K562 (cell line): Measurements from ENCODE around the gene MMP11. TPM values are rescaled to one million over a fixed set of nuclear protein-coding genes. Genes with fewer than 3 reads are reported as not detected.

Experiments used
- ATAC-seq: fragments of 200-7000 bp; cut with Tn5 transposase; 3 replicates; pipeline ENCODE4 v1.9.1; 2020; ENCODE audit warnings: moderate library complexity
- BruUV-seq: library from RNA; stranded (reverse); fragments of 400-500 nt; replicated peaks from 2 replicates; lab custom pipeline; 2021; lab: Mats Ljungman, UMichigan
- CTCF ChIA-PET: fragments of 300-600 bp; formaldehyde crosslinking; extraction: SDS; loops from one replicate; lab custom pipeline; 2021; ENCODE audit warnings: low intra/inter-chr PET ratio; lab: Yijun Ruan, JAX
- POLR2A ChIA-PET: fragments of 300-600, 350-650 bp; sonication (Branson Sonifier 250); formaldehyde crosslinking; extraction: SDS; loops from one replicate; lab custom pipeline; 2021; ENCODE audit warnings: antibody characterized with exemption, inconsistent platforms; lab: Yijun Ruan, JAX
- DNase-seq, 4 experiments: peaks; one replicate each; pipeline versions ENCODE4 v3.0.0 to v3.0.0-alpha.2; 2011 to 2018; ENCODE audit warnings: low spot score in 3 of 4, mixed read lengths in 3 of 4; ENCODE audit errors: extremely low read depth in 1 of 4
- FAIRE-seq: peaks from 2 replicates; lab custom pipeline; 2011; peaks lifted over from hg19 to GRCh38; lab: Jason Lieb, UNC
- H2AFZ ChIP-seq: 2 replicates; pipeline ENCODE4 v1.6.0; 2011; ENCODE audit warnings: low read depth, low read length, control low read depth, inconsistent platforms
- H3K27ac ChIP-seq: fragments of 200-600 bp; 3 replicates; pipeline ENCODE4 v1.8.0; 2011; ENCODE audit warnings: low read depth, mild to moderate bottlenecking, control low read depth, inconsistent platforms, low read length, moderate library complexity, mixed read lengths; ENCODE audit errors: extremely low read depth
- H3K27me3 ChIP-seq, 2 experiments: fragments of 300-600 bp in 1 of 2; 2 replicates in 1 of 2; 3 replicates in 1 of 2; pipeline versions ENCODE4 v1.6.0 to v1.8.0; 2011; ENCODE audit warnings: inconsistent platforms in 2 of 2, low read length in 2 of 2, mild to moderate bottlenecking in 1 of 2, mixed read lengths in 1 of 2, moderate library complexity in 1 of 2; ENCODE audit not compliant: control insufficient read depth in 2 of 2, insufficient read depth in 2 of 2
- H3K36me3 ChIP-seq: fragments of 300-600 bp; 3 replicates; pipeline ENCODE4 v1.8.0; 2011; ENCODE audit warnings: mild to moderate bottlenecking, low read length, inconsistent platforms; ENCODE audit not compliant: control insufficient read depth, insufficient read depth
- H3K4me1 ChIP-seq, 2 experiments: fragments of 200-600 bp in 1 of 2; replicated peaks in 1 of 2; 2 replicates in 1 of 2; 3 replicates in 1 of 2; pipeline versions ENCODE4 v1.5.1 to v1.8.0; 2011; ENCODE audit warnings: inconsistent platforms in 2 of 2, low read length in 2 of 2, mild to moderate bottlenecking in 1 of 2, mixed read lengths in 1 of 2, moderate library complexity in 1 of 2; ENCODE audit not compliant: control insufficient read depth in 2 of 2, insufficient read depth in 2 of 2
- H3K4me2 ChIP-seq: 2 replicates; pipeline ENCODE4 v1.6.1; 2011; ENCODE audit warnings: low read length, control low read depth, inconsistent platforms, mixed read lengths; ENCODE audit not compliant: insufficient read depth
- H3K4me3 ChIP-seq: fragments of 200-600 bp; sonication (generic), shearing (Covaris generic); 2 replicates; pipeline ENCODE4 v1.5.1; 2016; ENCODE audit warnings: control low read depth, inconsistent platforms
- H3K79me2 ChIP-seq: fragments of 200-600 bp; 3 replicates; pipeline ENCODE4 v1.8.0; 2011; ENCODE audit warnings: low read length, inconsistent platforms; ENCODE audit not compliant: control insufficient read depth, insufficient read depth
- H3K9ac ChIP-seq, 2 experiments: 2 replicates each; pipeline versions ENCODE4 v1.6.0 to v1.6.1; 2011; ENCODE audit warnings: low read depth in 2 of 2, low read length in 2 of 2, control low read depth in 1 of 2, inconsistent platforms in 1 of 2, mild to moderate bottlenecking in 1 of 2, mixed read lengths in 1 of 2; ENCODE audit not compliant: insufficient read depth in 1 of 2
- H3K9me1 ChIP-seq: one replicate; pipeline ENCODE4 v1.6.0; 2011; ENCODE audit warnings: inconsistent platforms, mild to moderate bottlenecking, low read length, moderate library complexity; ENCODE audit not compliant: control insufficient read depth, insufficient read depth
- H3K9me3 ChIP-seq: replicated peaks from 2 replicates; pipeline ENCODE4 v1.5.1; 2011; ENCODE audit warnings: low read depth, low read length, inconsistent platforms; ENCODE audit not compliant: control insufficient read depth, insufficient read depth
- H4K20me1 ChIP-seq: replicated peaks from 2 replicates; pipeline ENCODE4 v1.6.1; 2011; ENCODE audit warnings: low read length, inconsistent platforms, mixed read lengths; ENCODE audit not compliant: control insufficient read depth, insufficient read depth
- FOXP1 ChIP-seq: sonication (generic); formaldehyde crosslinking; IDR thresholded peaks from 2 replicates; pipeline ENCODE4 v1.8.0; 2022; ENCODE audit warnings: mild to moderate bottlenecking, missing genetic modification reagents
- HIVEP1 ChIP-seq: fragments of 250-450 bp; sonication (Bioruptor Pico); IDR thresholded peaks from 2 replicates; pipeline ENCODE4 v1.4.0; 2020; ENCODE audit warnings: mild to moderate bottlenecking
- MAFG ChIP-seq: fragments of 450-650 bp; conservative IDR thresholded peaks from 2 replicates; pipeline ENCODE4 v1.6.1; 2016; ENCODE audit warnings: missing genetic modification characterization, missing compliant biosample characterization
- MEF2D ChIP-seq: conservative IDR thresholded peaks from 2 replicates; pipeline ENCODE4 v1.6.1; 2016; ENCODE audit warnings: low read depth, missing genetic modification characterization, missing compliant biosample characterization
- MTF1 ChIP-seq: fragments of 250-450 bp; sonication (Bioruptor Pico); IDR thresholded peaks from 2 replicates; pipeline ENCODE4 v1.9.0; 2021; ENCODE audit warnings: moderate library complexity, mild to moderate bottlenecking, inconsistent platforms, borderline replicate concordance
- SMARCB1 ChIP-seq: IDR thresholded peaks from 2 replicates; pipeline ENCODE4 v1.6.1; 2011; ENCODE audit warnings: improper control_type of control experiment, low read depth; ENCODE audit not compliant: insufficient read length
- TRIM24 ChIP-seq, 2 experiments: fragments of 450-650 bp; IDR thresholded peaks; 2 replicates each; pipeline ENCODE4 v1.6.1; 2016
- ZKSCAN3 ChIP-seq: fragments of 250-450 bp; sonication (Bioruptor Pico); IDR thresholded peaks from 2 replicates; pipeline ENCODE4 v1.4.0; 2020
- ZNF175 ChIP-seq: fragments of 200-800 bp; sonication (Bioruptor generic); IDR thresholded peaks from 2 replicates; pipeline ENCODE4 v1.6.1; 2016; ENCODE audit warnings: low read depth, mild to moderate bottlenecking, missing genetic modification characterization, missing compliant biosample characterization
- ZNF444 ChIP-seq: fragments of 250-450 bp; sonication (Bioruptor Pico); IDR thresholded peaks from 2 replicates; pipeline ENCODE4 v1.4.0; 2020; ENCODE audit warnings: mild to moderate bottlenecking, moderate library complexity
- WGBS: fragments of 100-300 bp; shearing (Covaris generic); methylation state at CpG from one replicate; pipeline ENCODE4 v1.1.6; 2016; ENCODE audit warnings: low coverage, mixed read lengths; ENCODE audit not compliant: insufficient coverage; ENCODE audit errors: missing lambda C conversion rate; 5-methylcytosine and 5-hydroxymethylcytosine counted together
- in situ Hi-C: fragments of 300-500 bp; cut with MboI; formaldehyde crosslinking; loops from 4 replicates; pipeline ENCODE4 v1.15.0; 2018; ENCODE audit warnings: inconsistent platforms, mixed read lengths
- intact Hi-C: fragments of 100-400 bp; cut with micrococcal nuclease; formaldehyde crosslinking; loops from 2 replicates; pipeline ENCODE4 v1.14.2; 2022
- polyA plus RNA-seq, 8 experiments: library from polyadenylated mRNA; depleted of rRNA in 4 of 8; stranded (reverse) in 5 of 8; unstranded in 3 of 8; fragments of >200 nt; fragmentation: Nextera tagmentation in 2 of 8; fragmentation: Illumina TruSeq in 1 of 8; extraction: Ambion mirVana in 2 of 8; extraction: Trizol in 1 of 8; gene quantifications; 2 replicates each; pipeline versions ENCODE4 v1.2.1 to v1.2.3, GENCODE V29; 2011 to 2014; ENCODE audit warnings: inconsistent platforms in 1 of 8, missing spikeins in 1 of 8
- total RNA-seq, 7 experiments: library from RNA; depleted of rRNA in 6 of 7; stranded (reverse); fragments of >200 nt in 6 of 7; fragmentation: Illumina TruSeq in 2 of 7; extraction: Trizol in 2 of 7; gene quantifications; 2 replicates each; pipeline versions ENCODE4 v1.2.1 to v1.2.3, GENCODE V29; 2011 to 2021; ENCODE audit warnings: low replicate concordance in 1 of 7
- TF ChIP-seq, protein P1 (sequence below): fragments of 250-450 bp; sonication (Bioruptor Pico); IDR thresholded peaks from 2 replicates; pipeline ENCODE4 v1.5.0; 2021; ENCODE audit warnings: mild to moderate bottlenecking, borderline replicate concordance
- TF ChIP-seq, protein P2 (sequence below): fragments of 450-650 bp; IDR thresholded peaks from 2 replicates; pipeline ENCODE4 v1.6.1; 2016; ENCODE audit warnings: antibody characterized with exemption
- TF ChIP-seq, protein P3 (sequence below), 3 experiments: IDR thresholded peaks in 2 of 3; conservative IDR thresholded peaks in 1 of 3; 2 replicates each; pipeline ENCODE4 v1.5.1; 2011 to 2012; ENCODE audit warnings: low read length in 3 of 3, mild to moderate bottlenecking in 3 of 3, control low read depth in 2 of 3, improper control_type of control experiment in 1 of 3, inconsistent platforms in 1 of 3, low read depth in 1 of 3, mixed read lengths in 1 of 3, moderate library complexity in 1 of 3; ENCODE audit not compliant: insufficient read depth in 2 of 3

The MMP11 gene
- total and polyA plus RNA-seq, 9 of the 15 experiments (the other 6 are each of a cell fraction or from before 2014, with no cell fraction given) = 0.14 to 1.8 (median 1.1) TPM; not detected in 2

DNA sequence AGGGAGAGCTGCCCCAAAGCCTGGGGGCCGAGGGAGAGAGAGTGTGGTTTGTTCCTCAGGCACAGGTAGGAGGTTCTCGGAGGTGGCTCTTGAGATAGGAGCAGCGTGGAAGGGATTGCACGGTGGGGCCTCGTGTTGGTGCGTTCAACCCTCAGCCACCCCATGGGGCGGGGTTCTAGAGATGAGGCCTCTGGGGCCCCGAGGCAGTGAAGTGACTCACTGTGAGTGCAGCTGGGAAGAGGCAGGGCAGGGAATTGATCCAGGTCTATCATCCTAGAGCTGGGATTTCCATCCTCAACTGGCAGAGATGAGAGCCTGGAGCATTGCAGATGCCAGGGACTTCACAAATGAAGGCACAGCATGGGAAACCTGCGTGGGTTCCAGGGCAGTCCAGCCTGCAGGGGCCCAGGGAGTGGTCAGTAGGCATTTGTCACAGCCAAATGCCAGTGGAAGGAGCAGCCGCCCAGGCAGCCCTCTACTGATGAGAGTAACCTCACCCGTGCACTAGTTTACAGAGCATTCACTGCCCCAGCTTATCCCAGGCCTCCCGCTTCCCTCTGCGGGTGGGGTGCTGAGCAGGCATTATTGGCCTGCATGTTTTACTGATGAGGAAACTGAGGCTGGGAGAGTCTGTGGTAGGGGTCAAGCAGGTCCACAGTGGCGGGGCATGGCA lies 9.0 kb downstream of the MMP11 start:
- CTCF ChIA-PET = no interaction called here
- H4K20me1 ChIP-seq = no peaks in the 10 kb centered on the region
- FAIRE-seq (no peak), ATAC-seq (peak; percentile 46; the same call in 2 of the 3 replicates), DNase-seq (peak in 2 of 4 experiments; percentile 37 to 43)
- H3K36me3 ChIP-seq = no peaks in the 10 kb centered on the region
- H3K4me1 ChIP-seq = peaks cover 5 to 28% of the 10 kb centered on the region in 2 experiments; a peak in 3 of 5 replicates
- H3K79me2 ChIP-seq = no peaks in the 10 kb centered on the region
- H3K4me3 ChIP-seq = no peak overlapping the region
- H3K27ac ChIP-seq = no peak overlapping the region
- 25% methylated on average over 9 of the region's 14 CpGs for WGBS
- no peaks in the 10 kb centered on the region for H3K9me1 ChIP-seq
- intact Hi-C loops (no loop called here), in situ Hi-C loops (no loop called here)
- TF ChIP-seq FOXP1 (no peak), ZNF444 (CRISPR knock-in tag) (no peak), SMARCB1 (no peak), MAFG (tag) (no peak), HIVEP1 (no peak), MTF1 (CRISPR knock-in tag) (no peak), ZNF175 (CRISPR knock-in tag) (no peak), TRIM24 (IDR thresholded peaks at IDR 0.05) (no peak), MEF2D (tag) (no peak), ZKSCAN3 (CRISPR knock-in tag) (no peak)
- TF ChIP-seq, protein P1, sequence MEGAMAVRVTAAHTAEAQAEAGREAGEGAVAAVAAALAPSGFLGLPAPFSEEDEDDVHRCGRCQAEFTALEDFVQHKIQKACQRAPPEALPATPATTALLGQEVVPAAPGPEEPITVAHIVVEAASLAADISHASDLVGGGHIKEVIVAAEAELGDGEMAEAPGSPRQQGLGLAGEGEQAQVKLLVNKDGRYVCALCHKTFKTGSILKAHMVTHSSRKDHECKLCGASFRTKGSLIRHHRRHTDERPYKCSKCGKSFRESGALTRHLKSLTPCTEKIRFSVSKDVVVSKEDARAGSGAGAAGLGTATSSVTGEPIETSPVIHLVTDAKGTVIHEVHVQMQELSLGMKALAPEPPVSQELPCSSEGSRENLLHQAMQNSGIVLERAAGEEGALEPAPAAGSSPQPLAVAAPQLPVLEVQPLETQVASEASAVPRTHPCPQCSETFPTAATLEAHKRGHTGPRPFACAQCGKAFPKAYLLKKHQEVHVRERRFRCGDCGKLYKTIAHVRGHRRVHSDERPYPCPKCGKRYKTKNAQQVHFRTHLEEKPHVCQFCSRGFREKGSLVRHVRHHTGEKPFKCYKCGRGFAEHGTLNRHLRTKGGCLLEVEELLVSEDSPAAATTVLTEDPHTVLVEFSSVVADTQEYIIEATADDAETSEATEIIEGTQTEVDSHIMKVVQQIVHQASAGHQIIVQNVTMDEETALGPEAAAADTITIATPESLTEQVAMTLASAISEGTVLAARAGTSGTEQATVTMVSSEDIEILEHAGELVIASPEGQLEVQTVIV (CRISPR knock-in tag) = no peak
- TF ChIP-seq, protein P2, sequence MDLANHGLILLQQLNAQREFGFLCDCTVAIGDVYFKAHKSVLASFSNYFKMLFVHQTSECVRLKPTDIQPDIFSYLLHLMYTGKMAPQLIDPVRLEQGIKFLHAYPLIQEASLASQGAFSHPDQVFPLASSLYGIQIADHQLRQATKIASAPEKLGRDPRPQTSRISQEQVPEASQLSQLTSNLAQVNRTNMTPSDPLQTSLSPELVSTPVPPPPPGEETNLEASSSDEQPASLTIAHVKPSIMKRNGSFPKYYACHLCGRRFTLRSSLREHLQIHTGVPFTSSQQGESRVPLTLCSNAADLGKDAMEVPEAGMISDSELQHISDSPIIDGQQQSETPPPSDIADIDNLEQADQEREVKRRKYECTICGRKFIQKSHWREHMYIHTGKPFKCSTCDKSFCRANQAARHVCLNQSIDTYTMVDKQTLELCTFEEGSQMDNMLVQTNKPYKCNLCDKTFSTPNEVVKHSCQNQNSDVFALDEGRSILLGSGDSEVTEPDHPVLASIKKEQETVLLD = no peak
- TF ChIP-seq, protein P3, sequence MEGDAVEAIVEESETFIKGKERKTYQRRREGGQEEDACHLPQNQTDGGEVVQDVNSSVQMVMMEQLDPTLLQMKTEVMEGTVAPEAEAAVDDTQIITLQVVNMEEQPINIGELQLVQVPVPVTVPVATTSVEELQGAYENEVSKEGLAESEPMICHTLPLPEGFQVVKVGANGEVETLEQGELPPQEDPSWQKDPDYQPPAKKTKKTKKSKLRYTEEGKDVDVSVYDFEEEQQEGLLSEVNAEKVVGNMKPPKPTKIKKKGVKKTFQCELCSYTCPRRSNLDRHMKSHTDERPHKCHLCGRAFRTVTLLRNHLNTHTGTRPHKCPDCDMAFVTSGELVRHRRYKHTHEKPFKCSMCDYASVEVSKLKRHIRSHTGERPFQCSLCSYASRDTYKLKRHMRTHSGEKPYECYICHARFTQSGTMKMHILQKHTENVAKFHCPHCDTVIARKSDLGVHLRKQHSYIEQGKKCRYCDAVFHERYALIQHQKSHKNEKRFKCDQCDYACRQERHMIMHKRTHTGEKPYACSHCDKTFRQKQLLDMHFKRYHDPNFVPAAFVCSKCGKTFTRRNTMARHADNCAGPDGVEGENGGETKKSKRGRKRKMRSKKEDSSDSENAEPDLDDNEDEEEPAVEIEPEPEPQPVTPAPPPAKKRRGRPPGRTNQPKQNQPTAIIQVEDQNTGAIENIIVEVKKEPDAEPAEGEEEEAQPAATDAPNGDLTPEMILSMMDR (IDR thresholded peaks at IDR 0.05 in 2 of 3, conservative IDR thresholded peaks at IDR 0.05 in 1 of 3; ENCODE audit: insufficient read depth in 2 of 3, low read depth in 1 of 3, low read length in 3 of 3) = no peak
- peak overlapping the region in 1 of 2 experiments; percentile 50; a peak in 2 of 4 replicates for H3K9ac ChIP-seq
- POLR2A ChIA-PET = no interaction called here
- H3K4me2 ChIP-seq = no peak overlapping the region
- no TSS peak for BruUV-seq
- H3K27me3 ChIP-seq = no peaks in the 10 kb centered on the region
- no peaks in the 10 kb centered on the region for H3K9me3 ChIP-seq
- peak overlapping the region; percentile 45; the same call in 1 of the 2 replicates for H2AFZ ChIP-seq
